GOT3 (cell line): ENCODE measurements around the gene AHNAK.
A peak's percentile ranks its signal among the peaks of the same experiment; 100 is the strongest.
"Not testable (repeated sequence)": the region's sequence is repeated elsewhere in the genome, so short reads cannot be mapped to it uniquely, and the experiment has no call there.

Source experiments
- DNase-seq: peaks from one replicate; lab custom pipeline; 2025; ENCODE audit warnings: mixed read lengths; lab: John Stamatoyannopoulos, UW

The AHNAK gene

GRCh38 chr11:62546244-62546928 lies at the start of gene AHNAK:
AHNAK (minus strand) TSS chr11:62546806; CDS start chr11:62536098, 10,708 bp downstream.
- peak; percentile 38 for DNase-seq

GRCh38 chr11:62595124-62595523 lies 48.5 kb upstream of the AHNAK start:
- DNase-seq, result no peak

DNA sequence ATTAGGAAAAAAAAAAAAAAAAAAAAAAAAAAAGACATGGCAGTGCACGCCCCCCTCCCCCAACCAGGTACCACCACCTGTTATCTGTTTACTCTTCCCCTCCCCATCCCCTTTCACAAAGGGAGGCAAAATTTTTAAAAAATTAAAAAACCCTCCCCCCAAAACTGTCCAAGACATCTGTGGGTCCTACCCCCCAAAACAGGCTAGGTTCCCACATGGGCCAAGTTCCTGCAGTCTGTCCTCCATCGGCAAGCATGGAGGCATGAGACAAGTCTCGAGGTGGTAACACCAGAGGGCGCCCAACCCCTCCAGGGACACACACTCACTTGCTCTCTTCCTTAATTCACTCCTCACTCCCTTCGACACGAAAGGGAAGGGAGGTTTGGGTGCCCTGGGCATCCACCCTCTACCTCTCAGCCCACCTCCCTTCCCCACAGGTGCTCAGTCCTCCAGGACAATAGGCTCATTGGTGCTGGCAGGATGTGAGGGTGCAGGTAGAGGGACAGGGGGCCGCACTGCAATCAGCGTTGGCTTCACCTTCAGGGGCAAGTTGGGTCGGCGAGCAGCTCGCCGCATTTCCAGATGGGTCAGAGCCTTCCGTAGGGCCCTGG lies 46.9 kb upstream of the AHNAK start:
- DNase-seq, result no peak

DNA sequence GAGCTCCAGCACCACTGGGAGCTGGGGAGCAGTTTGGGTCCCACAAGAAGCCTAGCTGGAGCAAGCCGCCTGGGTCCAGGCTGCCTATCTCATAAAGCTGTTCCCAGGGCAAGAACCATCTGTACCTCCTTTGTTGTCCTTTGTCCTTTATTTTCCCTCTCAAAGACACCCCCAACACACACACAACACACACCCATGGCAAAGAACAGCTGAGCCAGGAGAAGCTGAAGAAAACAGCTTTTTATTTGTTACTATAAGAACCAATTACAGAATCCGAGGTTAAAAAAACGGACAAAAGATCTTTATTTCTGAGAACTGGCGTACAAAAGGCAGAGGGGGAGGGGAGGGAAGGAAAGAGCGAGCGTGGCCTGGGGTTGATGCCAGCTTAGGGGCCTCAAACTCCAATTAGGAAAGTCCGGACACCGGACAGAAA lies 46.4 kb upstream of the AHNAK start:
- DNase-seq, result no peak

- no peak for DNase-seq
These were observed 45.7 kb upstream of the AHNAK start for GRCh38 chr11:62592146-62592815.

GRCh38 chr11:62591448-62592145 lies 45.0 kb upstream of the AHNAK start, which contains the start of gene TUT1:
TUT1 (minus strand) TSS chr11:62591523; CDS start chr11:62591485, 38 bp downstream.
- DNase-seq, result peak; percentile 92

- no peak for DNase-seq
These were observed 42.5 kb upstream of the AHNAK start for GRCh38 chr11:62588966-62589637.

DNA sequence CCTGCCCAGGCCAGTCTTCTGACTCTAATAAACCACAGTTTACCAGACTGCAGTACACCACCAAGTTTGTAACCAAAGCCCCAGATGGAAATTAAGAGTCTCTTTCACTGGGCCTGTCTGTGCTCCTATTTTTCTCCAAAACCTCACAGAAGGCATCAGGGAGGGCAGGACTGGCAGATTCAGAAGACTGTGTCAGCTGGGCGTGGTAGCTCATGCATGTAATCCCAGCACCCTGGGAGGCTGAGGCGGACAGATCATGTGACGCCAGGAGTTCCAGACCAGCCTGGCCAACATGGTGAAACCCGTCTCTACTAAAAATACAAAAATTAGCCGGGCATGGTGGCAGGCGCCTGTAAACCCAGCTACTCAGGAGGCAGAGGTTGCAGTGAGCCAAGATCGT lies 38.8 kb upstream of the AHNAK start:
- DNase-seq, result not testable (repeated sequence)

DNA sequence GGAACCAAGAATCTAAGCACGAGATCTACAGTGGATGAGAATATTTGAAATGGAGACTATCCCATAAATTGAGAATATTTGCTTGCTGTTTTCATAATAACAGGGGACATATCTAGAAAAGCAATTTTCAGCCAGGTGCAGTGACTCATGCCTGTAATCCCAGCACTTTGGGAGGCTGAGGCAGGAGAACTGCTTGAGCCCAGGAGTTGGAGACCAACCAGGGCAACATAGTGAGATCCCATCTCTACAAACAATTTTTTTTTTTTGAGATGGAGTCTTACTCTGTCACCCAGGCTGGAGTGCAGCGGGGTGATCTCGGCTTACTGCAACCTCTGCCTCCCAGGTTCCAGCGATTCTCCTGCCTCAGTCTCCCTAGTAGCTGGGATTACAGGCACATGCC lies 35.1 kb upstream of the AHNAK start:
- not testable (repeated sequence) for DNase-seq

DNA sequence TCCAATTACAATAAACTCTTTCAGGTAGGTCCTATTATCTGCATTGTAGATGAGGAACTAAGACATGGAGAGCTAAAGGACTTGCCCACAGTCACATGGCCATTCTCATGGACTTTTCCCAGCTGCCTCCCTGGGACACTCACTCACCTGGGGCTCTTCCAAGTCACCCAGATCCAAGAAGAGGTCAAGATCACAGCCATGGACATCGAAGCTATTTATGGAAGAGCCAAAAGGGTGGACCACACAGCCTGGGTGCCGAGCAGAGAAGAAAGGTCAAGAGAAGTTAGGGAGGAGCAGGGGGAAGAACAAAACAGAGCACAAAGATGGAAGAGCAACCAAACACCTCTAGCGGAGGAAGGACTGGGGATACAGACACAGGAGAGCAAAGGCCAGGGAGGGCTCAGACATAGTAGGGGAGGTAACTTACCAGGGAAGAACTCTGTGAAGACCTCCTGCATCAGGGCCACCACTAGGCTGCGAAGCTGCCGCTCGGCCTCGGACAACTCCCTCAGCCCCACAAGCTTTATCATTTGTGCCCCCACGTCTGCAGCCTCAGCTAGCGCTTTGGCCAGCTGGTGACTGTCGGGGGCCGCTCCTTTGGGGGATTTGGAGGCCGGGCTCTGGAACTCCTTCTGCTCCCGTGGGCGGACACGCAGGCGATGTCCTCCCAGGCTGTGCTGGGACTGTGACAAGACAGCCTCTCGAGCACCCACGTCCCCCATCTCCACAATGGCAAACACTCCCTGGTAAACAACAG lies 34.5 kb upstream of the AHNAK start:
- no peak for DNase-seq

GRCh38 chr11:62579252-62579651 lies 32.6 kb upstream of the AHNAK start:
- no peak for DNase-seq

GRCh38 chr11:62578541-62578940 lies 31.9 kb upstream of the AHNAK start:
- DNase-seq, result no peak

- no peak for DNase-seq
These were observed 30.6 kb upstream of the AHNAK start for GRCh38 chr11:62577046-62577714.

- DNase-seq, result no peak
These were observed 29.2 kb upstream of the AHNAK start for GRCh38 chr11:62575837-62576236.

DNA sequence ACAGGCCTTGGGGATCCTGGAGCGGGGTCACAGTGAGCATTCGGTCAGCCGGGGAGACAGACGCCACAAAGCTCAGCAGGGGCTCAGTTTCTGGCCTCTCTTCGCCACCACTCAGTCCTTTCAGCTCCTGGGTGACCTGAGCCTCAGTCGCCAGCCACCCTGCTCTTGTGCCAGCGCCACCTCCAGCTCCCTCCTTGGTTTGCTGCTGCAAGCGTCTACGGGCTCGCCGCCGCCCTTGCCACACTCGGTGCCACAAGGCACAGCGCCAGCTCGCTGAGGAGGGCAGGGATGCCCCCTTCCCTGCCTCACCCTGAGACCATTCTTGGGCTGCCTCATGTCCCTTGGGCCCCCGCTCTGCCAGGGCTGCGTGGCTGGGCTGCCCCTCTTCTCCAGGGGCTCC lies 28.6 kb upstream of the AHNAK start:
- DNase-seq, result no peak

DNA sequence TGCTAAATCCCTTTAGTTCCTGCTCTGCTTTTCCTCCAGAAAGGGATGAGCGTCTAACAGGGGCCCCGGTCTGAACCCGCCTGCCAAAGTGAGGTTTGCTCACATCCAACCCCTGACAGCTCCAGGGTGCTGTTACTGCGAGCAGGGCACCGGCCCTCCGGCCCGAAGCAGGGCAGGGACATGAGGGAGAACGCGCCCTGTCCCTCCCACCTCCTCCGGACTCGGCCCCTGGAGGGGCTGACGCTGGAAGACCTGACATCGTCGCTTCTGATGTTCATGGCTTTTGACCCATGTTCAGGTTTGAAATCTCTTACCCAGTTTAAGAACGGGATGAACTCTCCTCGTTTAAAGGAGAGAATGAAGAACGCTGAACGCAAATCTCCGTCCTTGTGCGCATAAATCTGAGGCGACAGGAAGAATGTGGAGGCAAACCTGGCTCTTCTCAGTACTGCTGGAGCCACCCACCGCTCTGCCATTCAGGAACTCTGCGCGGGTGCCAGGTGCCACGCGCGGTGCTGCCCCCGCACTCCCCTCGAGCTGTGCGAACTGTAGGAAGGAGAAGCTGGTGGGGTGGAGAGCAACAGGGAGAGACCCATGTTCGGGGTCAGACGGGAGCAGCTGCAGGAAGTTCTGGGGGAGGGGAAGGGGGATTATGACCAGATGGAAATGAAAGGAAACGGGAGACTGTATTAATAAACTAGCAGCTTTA lies 27.9 kb upstream of the AHNAK start:
- DNase-seq, result no peak

GRCh38 chr11:62573592-62574362 lies 27.2 kb upstream of the AHNAK start, which contains the start of gene EEF1G:
EEF1G (minus strand) TSS chr11:62573891; CDS start chr11:62573842, 49 bp downstream.
- DNase-seq, result peak; percentile 99

DNA sequence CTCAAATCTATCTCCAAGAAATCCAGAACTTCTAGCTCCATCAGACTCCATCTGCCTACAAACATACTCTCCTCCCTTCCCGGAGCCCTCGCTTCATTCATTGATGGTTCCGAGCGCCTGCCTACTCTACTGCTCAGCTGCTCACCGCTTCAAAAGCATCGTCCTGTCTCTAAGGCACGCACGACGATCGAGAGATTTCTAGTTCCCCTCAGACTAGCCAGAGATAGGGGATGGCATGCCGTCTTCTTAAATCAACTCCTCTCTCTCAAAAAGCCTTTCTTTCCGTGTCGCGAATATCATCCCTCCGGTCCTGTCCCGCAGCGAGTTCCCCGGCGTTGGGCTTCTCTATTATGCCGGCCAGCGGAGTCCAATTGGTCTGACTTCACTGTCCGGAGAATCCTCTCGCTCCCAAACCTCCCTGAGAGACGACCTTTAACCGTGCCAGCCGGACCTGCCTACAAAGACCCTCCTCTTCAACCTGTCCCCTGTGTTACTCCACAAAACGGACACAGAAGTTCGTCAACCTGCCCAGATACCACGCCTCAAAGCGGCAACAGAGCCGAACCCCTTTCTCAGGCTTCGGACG lies 26.5 kb upstream of the AHNAK start:
- no peak for DNase-seq

DNA sequence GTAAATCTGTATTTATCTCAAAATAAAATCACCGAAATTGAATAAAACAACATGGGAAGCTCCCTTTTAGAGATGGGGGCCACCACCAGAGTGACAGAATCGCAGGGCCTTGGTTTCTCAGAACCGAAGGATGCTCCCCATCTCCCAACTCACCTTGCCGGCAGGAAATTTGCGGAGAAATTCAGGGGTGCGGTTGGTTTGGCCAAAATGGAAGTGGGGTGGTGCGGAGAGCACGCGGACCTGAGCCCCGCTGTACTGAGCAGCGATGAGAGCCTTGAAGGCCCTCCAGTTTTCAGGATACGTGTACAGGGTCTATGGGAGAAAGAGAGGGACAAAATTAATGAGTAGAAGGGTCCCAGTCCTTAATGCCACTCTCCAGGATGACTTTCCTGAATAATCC lies 25.8 kb upstream of the AHNAK start:
- DNase-seq, result no peak
